Esophagus squamous epithelium (tissue), 4 donors: ENCODE measurements around the gene LRCH4.
"Not testable (repeated sequence)": the region's sequence is repeated elsewhere in the genome, so short reads cannot be mapped to it uniquely, and the experiment has no call there.

ENCODE experiments used
- CTCF ChIP-seq, 6 experiments: fragments of 450-650 bp in 4 of 6; fragments of 200-600 bp in 2 of 6; sonication (generic) in 2 of 6; IDR thresholded peaks; one replicate each; pipeline ENCODE4 v1.5.1; 2016 to 2019; ENCODE audit warnings: antibody characterized with exemption in 6 of 6, mild to moderate bottlenecking in 4 of 6, moderate library complexity in 4 of 6
- POLR2A ChIP-seq, 4 donors: fragments of 450-650 bp; IDR thresholded peaks; one replicate each; pipeline ENCODE4 v1.6.1; 2017; ENCODE audit warnings: antibody characterized with exemption in 4 of 4, mild to moderate bottlenecking in 4 of 4, moderate library complexity in 3 of 4

GRCh38 chr7:100541309-100541708 is 44.6 kb downstream of the LRCH4 start:
- not testable (repeated sequence) for TF ChIP-seq CTCF, POLR2A (IDR thresholded peaks at IDR 0.05)
